HuH-7.5 (cell line): ENCODE data around the gene STK24.
A peak's percentile ranks its signal among the peaks of the same experiment; 100 is the strongest.
"Not testable (repeated sequence)": the region's sequence is repeated elsewhere in the genome, so short reads cannot be mapped to it uniquely, and the experiment has no call there.

Experiments used
- DNase-seq: peaks from one replicate; pipeline ENCODE4 v3.0.0; 2011; ENCODE audit warnings: low spot score

STK24 gene

DNA sequence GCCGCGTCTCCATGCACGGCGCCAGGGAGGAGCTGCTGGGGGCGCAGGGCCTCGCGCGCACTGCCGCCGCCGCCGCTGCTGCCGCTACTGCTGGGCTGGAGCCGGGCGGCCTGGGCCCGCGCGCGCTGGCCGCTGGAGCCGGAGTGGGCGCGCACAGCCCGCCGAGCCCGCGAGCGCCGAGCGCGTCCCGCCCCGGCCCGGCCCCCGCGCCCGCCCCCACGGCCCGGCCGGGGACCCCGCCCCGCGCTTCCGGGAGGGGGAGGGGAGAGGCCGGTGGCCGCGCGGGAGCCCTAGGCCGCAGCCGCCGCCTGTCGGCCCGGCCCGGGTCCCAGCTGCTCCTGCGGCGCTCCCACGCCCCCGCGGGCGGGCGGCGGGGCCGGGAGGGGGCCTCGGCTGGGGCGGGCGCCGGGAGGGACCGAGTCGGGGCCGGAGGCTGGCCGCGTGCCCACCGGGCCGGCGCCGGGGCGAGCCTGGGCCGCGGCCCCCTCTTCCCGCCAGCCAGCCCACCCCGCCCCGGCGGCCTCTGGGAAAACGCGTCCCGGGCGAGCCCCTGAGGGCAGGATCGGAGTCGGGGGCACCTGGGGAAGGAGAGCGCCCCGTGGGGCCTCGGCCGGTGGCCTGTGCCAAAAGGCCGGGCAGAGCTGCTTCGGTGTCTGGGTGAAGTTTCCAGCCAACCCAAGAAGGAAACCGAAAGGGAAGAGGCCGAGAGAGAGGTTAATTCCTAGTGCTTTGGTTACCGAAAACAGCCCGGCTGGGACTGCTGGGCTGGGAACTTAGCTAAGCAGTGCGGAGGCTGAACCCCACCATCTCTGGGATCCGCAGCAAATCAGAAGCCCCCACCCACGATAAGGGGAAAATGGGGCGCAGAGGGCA, at the start of gene STK24:
Gene STK24 (minus strand): TSS at position 145 of the 873 bp plus-strand sequence. CDS start 321 bp downstream, outside the sequence.
- DNase-seq = peak; percentile 71

DNA sequence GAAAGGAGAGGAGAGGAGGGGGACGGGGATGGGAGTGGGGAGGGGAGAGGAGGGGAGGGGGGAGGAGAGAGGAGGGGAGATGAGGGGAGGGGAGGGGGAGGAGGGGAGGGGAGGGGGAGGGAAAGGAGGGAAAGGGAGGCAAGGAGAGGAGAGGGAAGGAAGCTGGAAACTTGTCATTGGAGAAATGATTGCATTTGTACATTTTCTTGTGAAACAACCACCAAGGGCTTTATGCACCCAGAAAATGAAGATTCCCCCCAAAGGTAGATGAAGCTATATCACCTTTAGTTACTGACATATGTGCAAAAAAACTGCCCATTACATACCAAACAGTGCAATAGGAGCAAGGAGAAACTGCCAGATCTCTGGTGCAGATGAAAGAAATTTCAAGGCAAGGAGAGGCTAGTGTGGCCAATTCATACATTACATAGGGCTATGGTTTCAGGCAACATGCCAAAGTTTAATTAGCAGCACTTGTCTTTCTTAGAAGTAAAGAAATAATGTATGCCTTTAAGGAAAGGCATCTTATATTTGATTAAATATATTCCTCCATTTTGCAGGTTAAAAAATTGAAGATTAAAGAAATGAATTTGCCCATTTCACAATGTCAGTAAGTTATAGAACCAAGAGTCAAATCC, 49.5 kb upstream of the STK24 start:
- no peak for DNase-seq

DNA sequence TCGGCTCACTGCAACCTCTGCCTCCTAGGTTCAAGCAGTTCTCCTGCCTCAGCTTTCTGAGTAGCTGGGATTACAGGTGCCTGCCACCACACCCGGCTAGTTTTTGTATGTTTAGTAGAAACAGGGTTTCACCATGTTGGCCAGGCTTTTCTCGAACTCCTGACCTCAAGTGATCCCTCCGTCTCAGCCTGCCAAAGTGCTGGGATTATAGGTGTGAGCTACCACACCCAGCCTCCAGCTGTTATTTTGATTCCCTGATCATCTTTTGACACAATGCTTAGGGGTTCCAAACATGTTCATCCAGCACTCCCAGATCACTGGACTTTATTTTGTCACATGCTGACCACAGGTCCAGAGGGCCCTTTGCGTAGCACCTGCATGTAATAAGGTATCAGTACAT, 47.7 kb upstream of the STK24 start:
- not testable (repeated sequence) for DNase-seq

DNA sequence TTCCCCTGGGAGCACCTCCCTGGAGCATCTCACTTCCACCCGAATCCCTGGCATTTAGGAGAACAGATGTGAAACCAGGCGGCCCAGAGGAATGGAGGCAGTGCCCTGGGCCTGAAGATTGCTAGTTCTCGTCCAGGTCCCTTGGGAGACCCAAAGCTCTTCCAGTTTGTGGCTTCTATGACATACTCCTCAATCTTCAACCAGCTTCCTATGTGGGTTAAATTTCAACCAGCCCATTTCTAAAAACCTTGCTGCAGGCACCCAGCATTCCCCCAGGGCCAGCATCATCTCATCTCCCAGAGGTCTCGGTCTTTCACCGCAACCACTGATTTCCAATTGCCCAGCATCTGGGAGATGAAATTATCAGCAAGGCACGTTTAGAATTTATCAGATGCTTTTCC, 46.0 kb upstream of the STK24 start:
- DNase-seq = no peak

DNA sequence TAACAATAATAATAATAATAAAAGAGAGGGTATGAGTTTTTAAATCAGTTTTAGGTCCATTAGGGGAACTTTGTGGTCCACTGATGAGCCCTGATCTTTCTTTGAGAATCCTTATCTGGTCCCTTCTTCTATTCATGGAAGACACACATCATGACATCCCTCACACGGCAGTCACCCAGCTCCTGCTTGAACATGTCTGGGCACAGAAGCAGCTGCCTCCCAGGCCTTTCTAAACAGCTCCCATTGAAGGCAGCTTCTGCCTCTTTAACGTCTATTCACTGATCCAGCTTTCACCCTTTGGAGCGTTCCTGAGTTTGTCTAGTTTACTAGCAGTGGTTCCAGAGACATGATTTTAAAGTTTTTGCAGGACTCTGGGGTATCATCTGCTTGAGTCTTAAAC, 42.6 kb upstream of the STK24 start:
- no peak for DNase-seq

DNA sequence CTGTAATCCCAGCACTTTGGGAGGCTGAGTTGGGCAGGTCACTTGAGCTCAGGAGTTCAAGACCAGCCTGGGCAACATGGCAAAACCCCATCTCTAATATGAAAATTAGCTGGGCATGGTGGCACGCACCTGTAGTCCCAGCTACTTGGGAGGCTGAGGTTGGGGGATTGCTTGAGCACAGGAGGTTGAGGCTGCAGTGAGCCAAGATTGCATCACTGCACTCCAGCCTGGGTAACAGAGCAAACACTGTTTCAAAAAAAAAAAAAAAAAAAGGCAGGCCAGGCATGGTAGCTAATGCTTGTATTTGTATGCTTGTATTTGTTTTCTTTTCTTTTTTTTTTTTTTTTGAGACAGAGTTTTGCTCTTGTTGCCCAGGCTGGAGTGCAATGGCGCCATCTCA, 38.7 kb upstream of the STK24 start:
- DNase-seq = not testable (repeated sequence)

DNA sequence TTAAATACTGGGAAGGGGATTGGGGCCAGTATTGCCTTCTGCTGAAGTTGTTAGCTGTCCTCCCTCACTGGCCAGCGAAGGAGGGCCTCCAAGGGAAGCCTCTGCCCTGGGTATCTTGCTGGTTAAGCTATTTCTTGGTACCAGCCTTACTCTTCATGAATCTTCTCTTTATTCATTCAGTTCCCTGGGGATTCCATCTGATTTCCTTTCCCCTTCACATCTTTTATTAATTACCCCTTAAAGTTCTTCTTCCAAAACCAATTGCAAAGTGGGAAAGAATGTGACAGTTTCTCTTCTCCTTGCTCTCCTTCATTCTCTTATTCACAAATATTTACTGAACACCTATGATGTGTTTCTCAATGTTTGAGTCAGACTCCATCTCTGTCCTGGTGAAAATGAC, 36.7 kb upstream of the STK24 start:
- DNase-seq = no peak

DNA sequence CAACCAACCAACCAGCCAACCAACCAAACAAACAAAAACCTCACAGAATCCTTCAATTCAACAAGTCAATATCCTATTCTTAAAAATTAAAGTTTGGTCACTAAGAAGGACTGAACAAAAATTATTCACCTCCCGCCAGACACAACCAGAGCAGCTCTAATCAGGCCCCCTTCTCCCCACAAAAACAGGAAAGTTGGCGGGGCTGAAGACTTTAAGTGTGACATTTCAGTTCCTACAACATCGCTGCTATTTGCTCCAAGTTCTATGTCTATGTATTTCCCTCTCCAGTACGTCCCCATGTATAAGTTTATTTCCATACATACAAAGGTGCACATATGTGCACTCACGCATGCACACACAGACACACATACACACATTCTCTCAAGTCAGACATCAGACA, 32.8 kb upstream of the STK24 start:
- no peak for DNase-seq

DNA sequence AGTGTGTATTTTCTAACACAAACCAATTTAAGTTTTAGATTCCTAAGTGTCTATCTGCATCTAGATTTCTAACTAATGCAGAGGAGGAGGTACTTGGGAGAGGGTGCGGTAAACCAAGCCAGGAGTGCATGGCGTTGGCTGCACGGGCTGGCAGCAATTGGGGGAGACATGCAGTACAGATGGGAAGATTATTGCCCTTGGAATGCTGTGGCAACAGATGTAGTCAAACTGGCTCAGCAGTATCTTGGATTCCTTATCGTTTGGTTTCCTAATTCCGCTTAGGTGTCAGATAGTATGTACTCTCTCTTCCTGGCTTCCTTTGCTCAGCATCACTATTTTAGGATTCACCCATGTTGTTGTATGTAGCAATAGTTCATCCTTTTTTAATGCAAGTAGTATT, 29.4 kb upstream of the STK24 start:
- no peak for DNase-seq

DNA sequence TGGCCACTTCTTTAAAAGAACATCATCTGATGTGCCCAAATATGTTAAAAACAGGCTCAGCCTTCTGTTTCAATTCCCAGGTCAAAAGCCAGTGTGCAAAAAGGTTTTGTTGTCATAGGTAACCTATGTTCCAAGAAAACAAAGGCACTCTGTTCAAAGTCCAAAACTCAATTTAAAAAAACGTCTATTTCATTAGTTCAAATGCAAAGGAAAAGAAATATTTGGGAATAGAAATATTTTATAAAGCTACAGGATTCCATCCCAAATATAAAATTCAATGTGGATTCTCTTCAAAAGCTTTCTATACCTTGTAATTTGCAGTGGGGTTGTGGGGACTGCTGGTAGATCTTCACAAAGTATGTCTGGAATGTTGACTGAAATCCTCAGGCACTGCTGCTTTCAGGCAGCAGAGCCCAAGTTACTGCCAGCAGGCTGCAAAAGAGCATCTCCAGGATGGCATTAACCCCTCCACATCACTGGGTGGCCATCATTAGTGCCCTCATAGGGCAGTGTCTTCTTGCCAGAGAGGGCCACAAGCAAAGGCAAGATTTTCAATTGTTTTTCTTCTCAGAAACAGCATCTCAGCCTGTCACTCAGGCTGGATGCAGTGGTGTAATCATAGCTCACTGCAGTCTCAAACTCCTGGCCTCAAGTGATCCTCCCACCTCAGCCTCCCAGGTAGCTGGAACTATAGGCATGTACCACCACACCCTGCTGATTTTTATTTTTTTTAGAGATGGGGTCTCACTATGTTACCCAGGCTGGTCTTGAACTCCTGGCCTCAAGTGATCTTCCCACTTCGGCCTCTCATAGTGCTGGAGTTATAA, 22.8 kb upstream of the STK24 start:
- DNase-seq = no peak

DNA sequence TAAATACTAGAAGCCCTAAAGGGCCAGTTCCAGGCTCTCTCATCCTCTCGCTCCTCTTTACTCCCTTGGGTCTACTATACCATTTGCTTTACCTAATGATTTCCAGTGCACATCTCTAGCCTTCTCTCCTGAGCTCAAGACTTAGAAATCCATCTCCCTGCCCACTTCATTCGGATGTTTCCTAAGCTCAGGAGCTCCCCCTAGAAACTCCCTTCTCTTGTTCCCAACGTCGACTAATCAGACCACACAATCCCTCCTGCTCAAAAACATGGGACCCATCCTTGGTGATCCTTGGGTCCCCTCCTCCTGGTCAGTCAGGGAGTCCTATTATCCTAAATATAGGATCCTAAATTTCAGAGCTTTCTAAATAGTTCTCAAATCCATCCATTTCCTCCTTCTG, 21.1 kb upstream of the STK24 start:
- DNase-seq = no peak

DNA sequence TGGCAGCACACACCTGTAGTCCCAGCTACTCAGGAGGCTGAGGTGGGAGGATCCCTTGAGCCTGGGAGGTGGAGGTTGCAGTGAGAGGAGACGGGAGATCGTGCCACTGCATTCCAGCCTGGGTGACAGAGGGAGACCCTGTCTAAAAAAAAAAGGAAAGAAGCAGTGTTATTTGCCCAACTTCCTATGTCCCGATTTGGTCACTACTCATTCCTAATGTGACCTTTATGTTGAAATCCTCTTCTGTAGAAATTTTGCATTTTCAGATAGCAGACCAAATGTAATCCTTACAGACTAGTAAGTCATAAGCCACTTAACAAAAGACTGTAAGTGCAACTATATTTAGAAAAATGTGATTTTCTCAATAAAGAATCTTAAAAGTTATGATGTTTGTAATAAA, 18.2 kb upstream of the STK24 start:
- no peak for DNase-seq

DNA sequence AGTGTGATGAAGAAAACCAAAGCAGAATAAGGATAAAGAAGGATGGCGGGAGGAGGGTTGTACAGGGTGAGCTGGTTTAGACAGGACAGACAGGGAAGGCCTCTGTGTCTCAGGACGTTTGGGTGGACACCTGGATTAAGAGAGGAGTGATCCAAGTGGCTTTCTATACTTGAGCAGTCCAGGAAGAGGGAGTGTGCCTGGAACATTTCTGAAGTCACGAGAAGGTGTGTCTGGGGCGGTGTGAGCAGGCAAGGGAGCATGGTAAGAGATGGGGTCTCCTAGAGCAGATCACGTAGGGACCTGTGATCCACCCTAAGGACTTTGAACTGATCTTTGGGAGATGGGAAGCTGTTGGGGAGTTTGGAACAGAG, 15.4 kb upstream of the STK24 start:
- no peak for DNase-seq

DNA sequence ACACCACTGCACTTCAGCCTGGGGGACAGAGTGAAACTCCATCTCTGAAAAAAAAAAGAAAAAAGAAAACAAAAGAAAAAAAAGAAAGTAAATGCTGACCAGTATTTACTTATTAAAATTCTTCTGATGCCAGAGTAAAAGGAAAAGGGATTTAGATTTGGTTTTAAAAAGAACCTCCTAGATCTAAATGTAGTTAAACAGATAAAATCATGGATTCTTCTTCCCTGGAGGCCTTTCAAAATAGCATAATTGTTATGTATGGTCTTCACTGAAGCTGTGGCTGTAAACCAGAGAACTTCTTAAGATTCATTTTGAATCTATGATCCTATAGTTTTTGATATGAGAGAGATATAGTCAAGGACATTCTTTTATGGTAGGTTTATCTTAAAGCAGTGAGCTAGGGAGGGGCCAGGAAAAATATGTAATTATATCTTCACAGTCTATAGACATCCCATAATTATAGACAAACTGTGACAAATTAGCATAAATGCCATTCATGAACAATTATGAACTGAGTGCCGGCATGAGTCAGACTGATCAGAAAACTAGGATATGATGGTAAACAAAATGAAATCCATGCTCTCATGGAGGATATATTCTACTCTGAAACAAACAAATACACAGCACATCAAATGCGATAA, 14.9 kb upstream of the STK24 start:
- DNase-seq = no peak

DNA sequence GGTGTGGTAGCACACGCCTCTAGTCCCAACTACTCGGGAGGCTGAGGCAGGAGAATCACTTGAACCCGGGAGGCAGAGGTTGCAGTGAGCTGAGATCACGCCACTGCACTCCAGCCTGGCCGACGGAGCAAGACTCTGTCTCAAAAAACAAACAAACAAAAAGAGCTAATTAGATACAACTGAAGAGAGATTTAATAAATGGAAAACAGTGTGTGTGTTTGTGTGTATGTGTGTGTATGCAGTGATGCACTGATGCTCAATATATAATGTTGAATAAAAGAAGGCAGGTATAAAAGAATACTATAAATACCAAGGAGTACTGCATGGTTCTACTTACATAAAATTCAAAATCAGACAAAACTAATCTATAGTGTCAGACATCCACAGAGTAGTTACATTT, 13.6 kb upstream of the STK24 start:
- not testable (repeated sequence) for DNase-seq

DNA sequence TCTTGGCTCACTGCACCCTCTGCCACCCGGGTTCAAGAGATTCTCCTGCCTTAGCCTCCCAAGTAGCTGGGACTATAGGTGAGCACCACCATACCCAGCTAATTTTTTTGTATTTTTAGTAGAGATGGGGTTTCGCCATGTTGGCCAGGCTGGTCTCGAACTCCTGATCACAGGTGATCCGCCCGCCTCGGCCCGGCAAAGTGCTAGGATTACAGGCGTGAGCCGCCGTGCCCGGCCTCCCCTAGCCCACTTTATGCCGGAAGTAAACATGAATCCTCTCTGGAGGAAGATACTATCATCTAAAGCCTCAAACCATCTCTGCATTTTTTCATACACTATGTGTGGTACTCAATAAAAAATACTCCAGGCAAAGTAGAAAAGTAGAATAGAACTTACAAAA, 12.6 kb upstream of the STK24 start:
- DNase-seq = not testable (repeated sequence)

DNA sequence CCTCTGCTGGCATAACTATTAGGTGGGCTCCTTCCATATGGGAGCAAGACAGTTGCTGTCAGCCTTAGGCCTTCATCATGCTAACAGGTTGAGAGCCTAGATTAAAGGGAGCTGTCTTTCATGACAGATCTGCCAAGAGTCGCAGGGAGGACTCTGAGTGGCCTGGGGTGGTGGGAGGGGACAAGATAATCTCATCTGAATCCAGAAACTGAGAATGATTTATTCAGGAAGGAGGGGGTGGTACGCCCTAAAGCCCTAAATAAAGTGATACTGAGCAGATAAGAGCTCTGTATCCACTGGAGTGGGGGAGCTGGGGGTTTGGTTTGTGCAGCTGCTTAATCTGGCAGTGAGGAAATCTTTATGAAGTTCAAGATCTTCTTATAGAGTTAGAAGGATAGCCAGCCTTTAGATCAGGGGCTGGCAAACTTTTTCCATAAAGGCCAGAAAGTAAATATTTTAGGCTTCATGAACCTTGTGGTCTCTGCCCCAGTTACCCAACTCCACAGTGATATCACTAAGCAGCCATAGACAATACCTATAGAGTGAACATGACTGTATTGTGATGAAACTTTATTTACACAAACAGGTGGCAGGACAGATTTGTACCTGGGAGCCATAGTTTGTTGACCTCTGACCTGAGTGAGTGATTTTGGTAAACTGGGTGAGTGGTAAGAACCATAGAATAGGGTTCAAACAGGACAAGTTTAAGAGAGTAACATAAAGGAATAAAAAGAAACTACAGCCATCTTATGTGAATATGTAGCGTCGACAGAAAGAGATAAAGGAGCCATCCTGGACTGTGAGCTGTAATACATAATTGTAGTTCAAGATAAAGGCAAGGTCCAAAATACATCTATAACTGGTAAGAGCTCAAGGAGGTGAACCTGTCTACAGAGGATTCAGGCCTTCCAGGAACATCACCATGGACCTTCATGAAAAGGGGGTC, 9.8 kb upstream of the STK24 start:
- DNase-seq = no peak

DNA sequence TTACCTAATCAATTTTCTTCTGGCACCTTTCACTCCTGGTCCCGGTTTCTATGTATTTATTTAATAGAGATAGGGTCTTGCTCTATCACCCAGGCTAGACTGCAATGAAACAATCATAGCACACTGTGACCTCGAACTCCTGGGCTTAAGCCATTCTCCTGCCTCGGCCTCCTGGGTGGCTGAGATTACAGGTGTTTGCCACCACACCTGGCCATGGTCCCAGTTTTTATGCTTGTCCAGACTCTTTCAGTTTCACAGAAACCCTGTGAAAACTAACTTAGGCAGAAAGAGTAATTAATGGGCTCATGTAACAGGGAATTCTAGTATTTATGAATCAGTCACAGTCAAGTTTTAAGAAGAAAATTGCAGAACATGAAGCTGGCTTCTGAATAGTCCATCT, 9.0 kb upstream of the STK24 start:
- no peak for DNase-seq

DNA sequence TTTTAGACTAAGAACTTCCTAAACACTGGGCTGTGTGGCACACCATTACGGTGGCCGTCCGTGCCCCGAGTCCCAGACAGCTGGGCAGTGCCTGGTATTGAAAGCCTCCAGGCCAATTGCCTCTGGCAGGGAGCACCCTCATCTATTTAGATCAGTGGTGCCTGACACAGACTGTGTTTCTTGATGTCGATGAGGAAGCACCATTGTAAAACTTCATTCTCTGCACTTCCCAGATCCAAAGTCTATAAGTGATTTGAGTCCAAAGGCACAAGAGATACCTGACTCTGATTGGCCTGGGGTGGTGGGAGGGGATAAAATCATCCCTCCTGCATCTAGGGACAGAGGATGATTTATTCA, 8.5 kb upstream of the STK24 start:
- no peak for DNase-seq

DNA sequence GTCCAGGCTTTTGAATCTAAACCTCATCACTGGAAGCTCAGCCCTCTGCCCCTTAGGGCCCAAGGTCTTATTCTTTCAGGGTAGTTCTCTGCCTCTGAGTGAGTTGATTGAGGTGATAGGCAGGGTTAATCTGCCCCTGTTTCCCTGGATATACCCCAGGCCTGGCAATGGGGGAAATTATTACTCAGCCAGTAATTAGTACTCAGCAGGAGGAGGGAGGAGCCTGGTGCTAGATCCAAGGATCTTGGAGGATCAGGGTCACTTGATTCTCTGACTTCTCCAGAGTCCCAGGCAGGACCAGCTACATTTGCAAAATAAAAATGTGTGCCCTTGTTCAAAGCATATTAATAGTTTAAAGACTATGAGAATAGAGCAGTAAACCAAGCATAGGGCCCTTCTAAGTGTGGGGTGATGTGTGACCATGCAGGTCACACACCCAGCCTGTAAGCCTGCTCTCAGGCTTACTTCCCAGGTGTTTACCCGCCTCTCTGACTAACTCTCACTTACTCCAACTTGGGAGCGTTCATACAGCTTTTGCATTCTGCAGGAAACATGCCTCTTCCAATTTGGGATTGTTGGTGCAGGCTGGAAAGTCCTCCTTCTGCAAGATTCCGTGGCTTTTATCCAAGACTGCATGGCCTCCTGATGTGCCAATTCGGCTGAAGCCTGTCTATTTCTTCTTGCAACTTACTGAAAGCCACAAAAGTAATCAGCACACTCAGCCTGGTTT, 7.9 kb upstream of the STK24 start:
- DNase-seq = no peak

DNA sequence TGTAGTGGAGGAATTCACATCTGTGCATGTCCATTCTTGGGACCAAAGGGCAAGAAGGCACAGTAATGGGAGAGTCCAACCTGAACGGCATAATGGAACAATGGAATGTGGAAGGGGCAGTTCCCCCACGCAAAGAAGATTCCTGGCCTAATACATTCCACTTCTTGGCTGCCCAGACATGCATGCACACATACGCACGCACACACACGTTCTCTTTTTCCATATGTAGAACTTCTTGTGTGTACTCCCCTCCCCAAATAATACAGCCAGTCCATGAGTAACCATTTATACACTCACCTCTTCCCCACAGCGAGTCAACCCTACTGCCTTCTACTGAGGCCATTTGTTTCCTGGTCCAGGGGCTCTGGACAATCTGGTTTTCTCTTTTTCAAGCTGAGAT, 6.0 kb upstream of the STK24 start:
- DNase-seq = no peak
